Esophagus squamous epithelium (tissue), 4 donors: ENCODE results near the gene GGTLC1.
"Not testable (repeated sequence)": the region's sequence is repeated elsewhere in the genome, so short reads cannot be mapped to it uniquely, and the experiment has no call there.

Experiments used
- CTCF ChIP-seq, 6 experiments: fragments of 450-650 bp in 4 of 6; fragments of 200-600 bp in 2 of 6; sonication (generic) in 2 of 6; IDR thresholded peaks; one replicate each; pipeline ENCODE4 v1.5.1; 2016 to 2019; ENCODE audit warnings: antibody characterized with exemption in 6 of 6, mild to moderate bottlenecking in 4 of 6, moderate library complexity in 4 of 6
- POLR2A ChIP-seq, 4 donors: fragments of 450-650 bp; IDR thresholded peaks; one replicate each; pipeline ENCODE4 v1.6.1; 2017; ENCODE audit warnings: antibody characterized with exemption in 4 of 4, mild to moderate bottlenecking in 4 of 4, moderate library complexity in 3 of 4

GRCh38 chr20:23981014-23981413 is 7.6 kb downstream of the GGTLC1 start:
- TF ChIP-seq CTCF, POLR2A (IDR thresholded peaks at IDR 0.05): not testable (repeated sequence)
